ENCODE data around the gene CFAP90. TPM values are rescaled to one million over a fixed set of nuclear protein-coding genes. Genes with fewer than 3 reads are reported as not detected.

The CFAP90 gene
- total RNA-seq, 1 experiment from 2014 or later = not detected

DNA sequence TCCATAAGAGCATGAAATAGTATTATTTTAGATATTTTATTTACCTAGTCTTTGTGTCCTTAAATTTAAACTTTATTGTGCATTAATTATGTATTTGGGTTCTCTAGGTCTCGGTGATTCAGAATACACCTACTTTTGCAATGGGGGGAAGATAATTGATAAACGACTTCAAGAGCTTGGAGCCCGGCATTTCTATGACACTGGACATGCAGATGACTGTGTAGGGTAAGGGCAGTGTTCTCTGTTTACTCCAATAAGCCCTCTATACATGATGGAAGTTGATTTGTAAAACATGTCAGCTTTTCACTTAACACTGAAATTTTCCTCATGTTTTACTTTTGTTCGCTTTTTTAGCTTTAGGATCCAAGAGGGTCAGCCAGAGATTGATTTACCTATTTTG, 24.2 kb upstream of the CFAP90 start:
- Histone ChIP-seq H4K20me1 (ENCODE audit: insufficient read depth) (peaks cover 29% of the 10 kb centered on the region; the same call in 1 of the 2 replicates), H3K27ac (ENCODE audit: low read depth, low read length) (no peak overlapping the region), H3K36me3 (ENCODE audit: control insufficient read depth in 1 of 2, insufficient read depth in 2 of 2, low read length in 2 of 2) (peaks cover 31 to 76% of the 10 kb centered on the region in 2 experiments), H3K4me2 (ENCODE audit: low read length) (no peak overlapping the region), H3K9ac (ENCODE audit: low read length) (no peak overlapping the region), H3K79me2 (ENCODE audit: insufficient read depth, low read length) (peaks cover 100% of the 10 kb centered on the region), H3K4me3 (replicated peaks in 1 of 2; ENCODE audit: low read depth in 1 of 2, low read length in 2 of 2) (no peak overlapping the region), H3K9me3 (ENCODE audit: control insufficient read depth in 1 of 2, insufficient read depth in 1 of 2, low read depth in 1 of 2, low read length in 2 of 2) (no peaks in the 10 kb centered on the region), H3K27me3 (ENCODE audit: insufficient read depth, low read length) (no peaks in the 10 kb centered on the region), H3K9me2 (ENCODE audit: insufficient read depth) (no peaks in the 10 kb centered on the region), H2AFZ (ENCODE audit: low read depth, low read length, poor library complexity, severe bottlenecking) (no peak overlapping the region), H3K4me1 (ENCODE audit: control insufficient read depth in 1 of 2, insufficient read depth in 2 of 2, low read length in 2 of 2) (peaks cover 5 to 7% of the 10 kb centered on the region in 2 experiments; a peak in 2 of 4 replicates)
- POLR2A ChIA-PET = no interaction called here
- no TSS peak for BruUV-seq (replicated peaks)
- DNase-seq (ENCODE audit: low read depth, low spot score) = no peak
- intact Hi-C loops (cut with micrococcal nuclease) = no loop called here
- TF ChIP-seq SIN3A (IDR thresholded peaks at IDR 0.05; ENCODE audit: low read depth) (no peak), CTCF (IDR thresholded peaks at IDR 0.05 in 2 of 3, conservative IDR thresholded peaks at IDR 0.05 in 1 of 3; ENCODE audit: borderline replicate concordance in 1 of 3, insufficient read depth in 1 of 3, low read depth in 2 of 3, low read length in 2 of 3) (no peak), EZH2 (IDR thresholded peaks at IDR 0.05) (no peak), ATF3 (IDR thresholded peaks at IDR 0.05) (no peak), EGR1 (IDR thresholded peaks at IDR 0.05; ENCODE audit: low read depth) (no peak), POLR2A (IDR thresholded peaks at IDR 0.05; ENCODE audit: borderline replicate concordance, extremely low read depth, insufficient read depth, insufficient read length) (no peak), TCF7L2 (IDR thresholded peaks at IDR 0.05; ENCODE audit: borderline replicate concordance, extremely low read depth, insufficient read depth, insufficient read length) (no peak), ZFX (IDR thresholded peaks at IDR 0.05) (no peak)
- TF ChIP-seq, protein P1, sequence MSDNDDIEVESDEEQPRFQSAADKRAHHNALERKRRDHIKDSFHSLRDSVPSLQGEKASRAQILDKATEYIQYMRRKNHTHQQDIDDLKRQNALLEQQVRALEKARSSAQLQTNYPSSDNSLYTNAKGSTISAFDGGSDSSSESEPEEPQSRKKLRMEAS (IDR thresholded peaks at IDR 0.05) = no peak
- CTCF ChIA-PET = interaction anchor here (2.3 kb wide), 1 partner anchor 12 kb away, joined by 7 read pairs; no protein-coding TSS in a partner anchor
- ATAC-seq = no peak
- RAD21 ChIA-PET (ENCODE audit: low non-redundant PET in 1 of 2, low total read pairs in 2 of 2, uncharacterized antibody in 2 of 2, unreplicated experiment in 2 of 2) = no interaction called here
